HG03575 (cell line): ENCODE data around the gene DNAH3.
"Not testable (repeated sequence)": the region's sequence is repeated elsewhere in the genome, so short reads cannot be mapped to it uniquely, and the experiment has no call there.

Experiments
- ATAC-seq: cut with Tn5 transposase; IDR thresholded peaks from one replicate; pipeline ENCODE4 v1.9.1; 2021; ENCODE audit not compliant: unreplicated experiment, insufficient number of reproducible peaks, low FRiP score; ENCODE audit errors: extremely low read depth

The DNAH3 gene

GRCh38 chr16:21083729-21084268 lies 66.8 kb downstream of the DNAH3 start:
- ATAC-seq = no peak

GRCh38 chr16:21081329-21081728 lies 69.3 kb downstream of the DNAH3 start:
- ATAC-seq = no peak

- ATAC-seq = no peak
Observed at GRCh38 chr16:21078563-21078962, 72.1 kb downstream of the DNAH3 start.

- no peak for ATAC-seq
Observed at GRCh38 chr16:21076186-21076883, 74.3 kb downstream of the DNAH3 start.

- ATAC-seq = no peak
Observed at GRCh38 chr16:21075252-21075651, 75.4 kb downstream of the DNAH3 start.

GRCh38 chr16:21072976-21073375 lies 77.7 kb downstream of the DNAH3 start:
- no peak for ATAC-seq

GRCh38 chr16:21071741-21072140 lies 78.9 kb downstream of the DNAH3 start:
- no peak for ATAC-seq

GRCh38 chr16:21070564-21070963 lies 80.1 kb downstream of the DNAH3 start:
- ATAC-seq = no peak

- no peak for ATAC-seq
Observed at GRCh38 chr16:21069986-21070385, 80.7 kb downstream of the DNAH3 start.

- no peak for ATAC-seq
Observed at GRCh38 chr16:21064203-21064602, 86.4 kb downstream of the DNAH3 start.

GRCh38 chr16:21063314-21063713 lies 87.3 kb downstream of the DNAH3 start:
- not testable (repeated sequence) for ATAC-seq

GRCh38 chr16:21060027-21060510 lies 90.6 kb downstream of the DNAH3 start:
- ATAC-seq = no peak

- ATAC-seq = no peak
Observed at GRCh38 chr16:21057875-21058274, 92.8 kb downstream of the DNAH3 start.

GRCh38 chr16:21056396-21056795 lies 94.2 kb downstream of the DNAH3 start:
- no peak for ATAC-seq

GRCh38 chr16:21055738-21056137 lies 94.9 kb downstream of the DNAH3 start:
- ATAC-seq = not testable (repeated sequence)

- no peak for ATAC-seq
Observed at GRCh38 chr16:21053590-21053989, 97.1 kb downstream of the DNAH3 start.

GRCh38 chr16:21048091-21048912 lies 102.3 kb downstream of the DNAH3 start:
- ATAC-seq = not testable (repeated sequence)

- ATAC-seq = no peak
Observed at GRCh38 chr16:21038197-21038596, 112.4 kb downstream of the DNAH3 start.

- no peak for ATAC-seq
Observed at GRCh38 chr16:21037736-21038135, 112.9 kb downstream of the DNAH3 start.

GRCh38 chr16:21037168-21037567 lies 113.5 kb downstream of the DNAH3 start:
- ATAC-seq = no peak
